T-cell (primary cell): Measurements from ENCODE around the gene LARP6. TPM values are rescaled to one million over a fixed set of nuclear protein-coding genes. Genes with fewer than 3 reads are reported as not detected.

Source experiments
- ATAC-seq, 4 experiments: fragments of 200-7000 bp in 3 of 4; fragments of 150-1000 bp in 1 of 4; cut with Tn5 transposase; replicated peaks in 1 of 4; 1 replicate in 3 of 4; 2 replicates in 1 of 4; pipeline ENCODE4 v1.10.0; 2021; ENCODE audit warnings: moderate library complexity in 3 of 4, mild to moderate bottlenecking in 2 of 4, moderate number of reproducible peaks in 1 of 4
- CTCF ChIA-PET, 2 donors: fragments of 300-600 bp; sonication (Branson Sonifier 250); formaldehyde crosslinking; loops; one replicate each; lab custom pipeline; 2022; ENCODE audit warnings: antibody characterized with exemption in 2 of 2; lab: Charles Lee
- POLR2A ChIA-PET, 2 donors: fragments of 300-600 bp; sonication (Branson Sonifier 250); formaldehyde crosslinking; loops; one replicate each; lab custom pipeline; 2022; ENCODE audit warnings: antibody characterized with exemption in 2 of 2; lab: Charles Lee
- DNase-seq, 35 experiments: peaks; one replicate each; pipeline versions ENCODE4 v3.0.0 to v3.0.0-alpha.2; 2013 to 2023
- H3K27ac ChIP-seq: one replicate; pipeline ENCODE4 v1.5.1; 2013; ENCODE audit warnings: low read length
- H3K27me3 ChIP-seq, 2 experiments: replicated peaks in 1 of 2; 1 replicate in 1 of 2; 2 replicates in 1 of 2; pipeline versions ENCODE4 v1.6.1 to v1.7.0; 2013; ENCODE audit warnings: low read length in 1 of 2, mixed read lengths in 1 of 2; ENCODE audit not compliant: control insufficient read depth in 2 of 2, insufficient read depth in 2 of 2; ENCODE audit errors: extremely low read depth in 1 of 2
- H3K36me3 ChIP-seq, 2 donors: 1 replicate in 1 of 2; 2 replicates in 1 of 2; pipeline versions ENCODE4 v1.6.1 to v1.7.0; 2013; ENCODE audit warnings: low read length in 1 of 2; ENCODE audit not compliant: control insufficient read depth in 2 of 2, insufficient read depth in 1 of 2; ENCODE audit errors: extremely low read depth in 1 of 2
- H3K4me1 ChIP-seq, 2 experiments: 1 replicate in 1 of 2; 2 replicates in 1 of 2; pipeline versions ENCODE4 v1.6.1 to v1.7.0; 2013; ENCODE audit warnings: low read length in 2 of 2, mixed read lengths in 1 of 2; ENCODE audit not compliant: insufficient read depth in 2 of 2, control insufficient read depth in 1 of 2; ENCODE audit errors: extremely low read depth in 1 of 2
- H3K4me3 ChIP-seq, 2 donors: 1 replicate in 1 of 2; 2 replicates in 1 of 2; pipeline versions ENCODE4 v1.5.1 to v1.7.0; 2013; ENCODE audit warnings: mild to moderate bottlenecking in 2 of 2, low read length in 1 of 2, moderate library complexity in 1 of 2; ENCODE audit not compliant: control insufficient read depth in 1 of 2; ENCODE audit errors: extremely low read depth in 1 of 2
- H3K9me3 ChIP-seq: 2 replicates; pipeline ENCODE4 v1.7.0; 2013
- H3K27ac Mint-ChIP-seq, 2 donors: one replicate each; pipeline ENCODE4 v1.8.0; 2020 to 2021; ENCODE audit warnings: mild to moderate bottlenecking in 2 of 2, mixed read lengths in 2 of 2
- H3K27me3 Mint-ChIP-seq, 2 donors: one replicate each; pipeline ENCODE4 v1.8.0; 2021 to 2022; ENCODE audit warnings: mixed read lengths in 2 of 2
- H3K36me3 Mint-ChIP-seq: one replicate; pipeline ENCODE4 v1.8.0; 2021; ENCODE audit warnings: mixed read lengths
- H3K4me1 Mint-ChIP-seq, 3 donors: one replicate each; pipeline ENCODE4 v1.8.0; 2020 to 2022; ENCODE audit warnings: mixed read lengths in 3 of 3, mild to moderate bottlenecking in 1 of 3
- H3K4me3 Mint-ChIP-seq, 3 donors: one replicate each; pipeline ENCODE4 v1.8.0; 2020 to 2022; ENCODE audit warnings: mild to moderate bottlenecking in 3 of 3, mixed read lengths in 3 of 3, moderate library complexity in 3 of 3
- H3K9me3 Mint-ChIP-seq, 3 donors: one replicate each; pipeline ENCODE4 v1.8.0; 2020 to 2022; ENCODE audit warnings: mixed read lengths in 3 of 3
- WGBS: methylation state at CpG from one replicate; pipeline ENCODE4 v1.1.5; 2013; ENCODE audit warnings: missing lambda C conversion rate; ENCODE audit not compliant: insufficient coverage; 5-methylcytosine and 5-hydroxymethylcytosine counted together
- total RNA-seq, 35 experiments: library from RNA in 6 of 35; stranded (reverse) in 6 of 35; fragments of 120-200 nt in 1 of 35; gene quantifications; one replicate each; pipeline versions ENCODE4 v1.2.1 to v1.2.4 and lab custom pipeline; 2013 to 2026

LARP6 gene
- total RNA-seq, 5 donors from 2014 or later (not counting 1 experiment from before 2014, with no cell fraction given), result 0.41 to 0.49 TPM; not detected in 3

DNA sequence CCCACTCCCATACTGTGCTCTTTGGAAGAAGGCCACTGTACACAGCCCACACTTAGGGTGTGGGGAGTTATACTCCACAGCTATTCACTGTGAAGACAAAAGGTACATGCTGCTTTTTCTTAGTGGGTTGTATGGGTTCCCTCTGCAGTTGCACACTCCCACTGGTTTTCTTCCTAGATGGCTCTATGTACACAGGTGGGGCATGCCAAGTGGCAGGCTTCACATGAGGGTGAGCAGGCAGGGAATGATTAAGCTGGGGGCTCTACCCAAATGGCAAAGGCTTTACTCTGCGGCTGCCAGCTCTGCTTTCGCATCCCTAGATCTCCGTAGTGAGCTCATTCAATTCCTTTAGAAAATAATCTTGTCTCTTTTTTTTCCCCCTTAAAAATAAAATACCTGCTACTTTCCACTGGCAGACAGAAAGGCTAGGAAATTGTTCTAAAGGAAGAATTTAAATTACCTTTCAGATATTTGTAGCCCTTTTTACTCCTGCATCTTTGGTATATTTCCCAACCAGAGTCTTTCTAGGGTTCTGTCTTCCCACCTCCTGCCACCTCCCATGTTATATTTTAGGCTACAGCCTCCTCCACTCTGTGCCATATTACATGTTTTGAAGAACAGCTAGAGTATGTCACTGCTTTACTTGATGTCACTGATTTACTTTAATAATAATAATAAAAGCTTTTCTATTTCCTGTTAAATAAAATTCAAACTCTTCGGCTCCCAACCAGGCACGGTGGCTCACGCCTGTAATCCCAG is 8.2 kb downstream of the LARP6 start:
- H3K36me3 ChIP-seq, result no peaks in the 10 kb centered on the region
- ChIA-PET CTCF (interaction anchor here in 1 of 2 donors (0.5 kb wide), 1 partner anchor 938 kb away, joined by 6 read pairs; no protein-coding TSS in a partner anchor), POLR2A (no interaction called here)
- 100% methylated on average over 1 of the region's 6 CpGs for WGBS
- no peaks in the 10 kb centered on the region for H3K9me3 ChIP-seq
- H3K36me3 Mint-ChIP-seq, result no peaks in the 10 kb centered on the region
- DNase-seq, result no peak
- H3K4me1 Mint-ChIP-seq, result no peaks in the 10 kb centered on the region
- ATAC-seq, result no peak
- H3K4me3 Mint-ChIP-seq, result no peak overlapping the region
- H3K4me3 ChIP-seq, result no peak overlapping the region
- no peaks in the 10 kb centered on the region for H3K4me1 ChIP-seq
- no peak overlapping the region for H3K27ac Mint-ChIP-seq
- H3K9me3 Mint-ChIP-seq, result no peaks in the 10 kb centered on the region
- H3K27ac ChIP-seq, result no peak overlapping the region
- peaks cover 36 to 38% of the 10 kb centered on the region in 2 donors for H3K27me3 Mint-ChIP-seq
- peaks cover 2 to 12% of the 10 kb centered on the region in 2 experiments for H3K27me3 ChIP-seq

DNA sequence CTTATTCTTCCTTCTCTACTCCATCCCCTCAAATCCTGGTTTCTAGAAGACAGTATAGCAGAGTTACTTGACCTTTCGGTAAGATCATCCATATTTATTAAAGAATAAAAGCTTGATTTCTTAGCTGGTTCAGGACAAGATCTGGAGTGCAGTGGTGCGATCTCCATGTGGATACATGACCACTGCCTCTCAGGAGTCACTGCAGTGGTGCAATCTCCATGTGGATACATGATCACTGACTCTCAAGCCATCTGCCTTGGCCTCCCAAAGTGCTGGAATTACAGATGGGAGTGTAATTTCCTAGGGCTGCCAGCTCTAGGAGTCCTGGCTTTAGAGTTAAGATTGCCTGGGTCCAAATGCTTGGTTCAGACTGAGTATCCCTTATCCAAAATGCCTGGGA is 16.5 kb downstream of the LARP6 start:
- no peaks in the 10 kb centered on the region for H3K36me3 ChIP-seq
- H3K27ac Mint-ChIP-seq, result no peak overlapping the region
- ChIA-PET CTCF (no interaction called here), POLR2A (no interaction called here)
- no peaks in the 10 kb centered on the region for H3K4me1 Mint-ChIP-seq
- H3K4me3 ChIP-seq, result no peak overlapping the region
- no peak overlapping the region for H3K27ac ChIP-seq
- H3K9me3 Mint-ChIP-seq, result no peaks in the 10 kb centered on the region
- no peak overlapping the region for H3K4me3 Mint-ChIP-seq
- H3K4me1 ChIP-seq, result no peaks in the 10 kb centered on the region
- peaks cover 4 to 10% of the 10 kb centered on the region in 2 donors for H3K27me3 Mint-ChIP-seq
- H3K9me3 ChIP-seq, result no peaks in the 10 kb centered on the region
- ATAC-seq (no peak), DNase-seq (no peak)
- H3K27me3 ChIP-seq, result peaks cover 0 to 4% of the 10 kb centered on the region in 2 experiments
- 83% methylated on average over 1 of the region's 2 CpGs for WGBS
- no peaks in the 10 kb centered on the region for H3K36me3 Mint-ChIP-seq

DNA sequence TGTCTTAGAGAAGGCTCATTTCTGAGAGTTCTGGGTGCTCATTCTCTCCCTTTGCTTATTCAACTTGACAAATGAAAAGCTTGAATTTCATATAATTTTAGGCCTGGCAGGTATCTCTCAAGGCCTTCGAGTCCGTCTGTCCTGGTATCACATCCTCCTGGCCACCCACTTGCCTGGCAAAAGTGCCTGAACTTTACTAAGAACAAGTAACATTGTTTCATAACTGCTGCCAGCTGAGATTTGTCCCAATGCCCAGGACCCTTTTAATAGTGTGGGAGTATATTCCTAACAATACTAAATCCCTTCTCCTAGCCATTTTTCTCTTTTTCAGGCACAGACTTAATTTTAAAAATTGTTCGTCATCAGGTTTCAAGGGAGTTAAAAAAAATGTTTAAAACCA is 18.1 kb downstream of the LARP6 start:
- no peaks in the 10 kb centered on the region for H3K36me3 ChIP-seq
- ChIA-PET CTCF (no interaction called here), POLR2A (no interaction called here)
- no peak overlapping the region for H3K4me3 ChIP-seq
- Mint-ChIP-seq H3K4me3 (no peak overlapping the region), H3K27me3 (peaks cover 2 to 5% of the 10 kb centered on the region in 2 donors), H3K36me3 (no peaks in the 10 kb centered on the region), H3K27ac (no peak overlapping the region), H3K9me3 (no peaks in the 10 kb centered on the region), H3K4me1 (no peaks in the 10 kb centered on the region)
- no CpG with 5 or more reads among the region's 3 CpGs for WGBS
- H3K4me1 ChIP-seq, result no peaks in the 10 kb centered on the region
- H3K9me3 ChIP-seq, result no peaks in the 10 kb centered on the region
- ATAC-seq (no peak), DNase-seq (no peak)
- H3K27me3 ChIP-seq, result peaks cover 0 to 9% of the 10 kb centered on the region in 2 experiments
- no peak overlapping the region for H3K27ac ChIP-seq

DNA sequence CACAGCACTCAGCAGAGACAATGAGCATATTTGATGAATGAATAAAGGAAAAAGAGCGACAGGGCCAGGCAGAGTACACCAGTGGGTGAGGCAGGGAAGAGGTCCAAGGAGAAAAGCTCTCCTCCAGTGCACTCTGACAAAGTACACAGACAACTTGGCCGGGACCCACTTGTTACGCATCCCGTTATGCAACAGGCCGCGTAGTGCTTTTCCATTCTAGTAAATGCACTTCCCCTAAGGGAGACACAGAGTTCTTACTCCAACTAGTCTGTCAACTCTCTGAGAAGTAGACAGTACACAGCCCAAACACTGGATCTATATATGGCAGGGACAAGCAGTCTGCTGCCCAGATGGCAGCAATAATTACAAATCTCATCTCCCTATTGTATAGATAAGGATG is 18.5 kb downstream of the LARP6 start:
- Mint-ChIP-seq H3K36me3 (no peaks in the 10 kb centered on the region), H3K27ac (no peak overlapping the region), H3K9me3 (no peaks in the 10 kb centered on the region), H3K4me1 (no peaks in the 10 kb centered on the region), H3K27me3 (peaks cover 0 to 8% of the 10 kb centered on the region in 2 donors), H3K4me3 (no peak overlapping the region)
- H3K9me3 ChIP-seq, result no peaks in the 10 kb centered on the region
- CTCF ChIA-PET, result no interaction called here
- WGBS, result 98% methylated on average over 5 of the region's 6 CpGs
- peaks cover 0 to 9% of the 10 kb centered on the region in 2 experiments for H3K27me3 ChIP-seq
- no peak for DNase-seq
- POLR2A ChIA-PET, result no interaction called here
- no peaks in the 10 kb centered on the region for H3K36me3 ChIP-seq
- no peaks in the 10 kb centered on the region for H3K4me1 ChIP-seq
- no peak for ATAC-seq
- H3K27ac ChIP-seq, result no peak overlapping the region
- H3K4me3 ChIP-seq, result no peak overlapping the region

DNA sequence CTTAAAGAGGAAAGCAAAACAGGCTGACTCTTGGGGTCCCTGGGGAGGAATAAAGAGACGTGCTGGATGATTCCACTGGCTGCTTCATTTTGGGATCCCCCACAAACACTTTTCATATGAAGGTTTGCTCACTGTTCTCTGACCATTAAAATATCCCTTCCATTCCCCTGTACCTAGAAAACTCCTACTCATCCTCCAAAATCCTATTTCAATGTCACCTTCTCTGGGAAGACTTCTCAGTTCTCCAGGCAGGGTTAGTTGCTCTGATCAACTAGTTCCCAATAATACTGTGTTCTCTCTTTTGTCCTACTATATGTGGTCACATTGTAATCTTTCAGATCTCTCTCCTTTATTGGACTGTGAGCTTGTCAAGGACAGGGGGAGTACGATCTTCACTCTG is 19.0 kb downstream of the LARP6 start:
- Mint-ChIP-seq H3K27ac (no peak overlapping the region), H3K36me3 (no peaks in the 10 kb centered on the region), H3K27me3 (peaks cover 0 to 8% of the 10 kb centered on the region in 2 donors), H3K9me3 (no peaks in the 10 kb centered on the region), H3K4me1 (no peaks in the 10 kb centered on the region), H3K4me3 (no peak overlapping the region)
- Histone ChIP-seq H3K36me3 (no peaks in the 10 kb centered on the region), H3K27ac (no peak overlapping the region), H3K9me3 (no peaks in the 10 kb centered on the region), H3K4me3 (no peak overlapping the region), H3K27me3 (peaks cover 0 to 9% of the 10 kb centered on the region in 2 experiments), H3K4me1 (no peaks in the 10 kb centered on the region)
- WGBS, result 75% methylated on average over 1 of the region's 2 CpGs
- POLR2A ChIA-PET, result no interaction called here
- CTCF ChIA-PET, result no interaction called here
- ATAC-seq (no peak), DNase-seq (no peak)

DNA sequence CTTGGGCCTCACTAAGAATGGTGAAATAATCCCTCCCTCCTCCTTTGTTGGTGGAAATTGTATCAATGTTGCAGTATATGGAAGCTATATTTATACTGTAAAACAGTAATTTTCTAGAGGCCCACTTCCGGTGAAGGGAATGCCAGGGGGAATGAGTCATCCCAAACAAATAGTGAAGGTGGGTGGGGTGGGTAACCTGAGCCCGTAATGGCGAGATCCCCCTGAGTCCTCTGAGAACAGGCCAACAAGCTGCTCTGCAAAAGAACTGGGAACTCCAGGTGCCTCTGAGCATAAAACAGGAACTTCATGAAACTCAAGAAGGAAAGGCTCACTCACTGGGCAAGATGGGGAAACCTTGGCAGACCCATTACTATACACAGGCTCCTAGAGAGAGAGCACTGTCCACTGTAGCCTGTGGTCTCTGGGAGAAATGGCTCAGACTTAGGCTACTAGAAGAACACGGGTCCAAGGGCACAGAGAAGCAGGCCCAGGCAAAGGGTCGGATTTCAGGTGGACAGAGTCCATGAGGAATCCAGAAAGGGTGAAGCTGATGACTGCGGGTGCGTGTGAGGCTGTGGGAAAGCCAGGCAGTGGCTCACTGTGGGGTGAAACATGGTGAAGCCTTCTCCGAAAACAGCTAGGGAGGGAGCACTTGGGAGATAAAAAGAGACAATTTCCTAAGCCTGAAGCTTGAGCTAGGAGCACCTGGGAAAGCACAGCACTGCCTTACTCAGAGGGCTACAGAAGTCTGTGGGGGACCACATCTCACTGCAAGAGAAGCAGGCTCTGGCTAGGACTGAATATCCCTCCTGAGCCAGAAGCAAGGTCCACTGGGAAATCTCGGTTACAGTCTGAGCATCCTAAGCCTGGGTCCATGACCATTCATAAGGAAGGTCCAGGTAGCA is 19.8 kb downstream of the LARP6 start:
- no peak for DNase-seq
- Histone ChIP-seq H3K27ac (no peak overlapping the region), H3K27me3 (peaks cover 0 to 9% of the 10 kb centered on the region in 2 experiments), H3K4me1 (no peaks in the 10 kb centered on the region), H3K4me3 (no peak overlapping the region), H3K9me3 (no peaks in the 10 kb centered on the region), H3K36me3 (no peaks in the 10 kb centered on the region)
- no peaks in the 10 kb centered on the region for H3K9me3 Mint-ChIP-seq
- ChIA-PET CTCF (no interaction called here), POLR2A (no interaction called here)
- no peaks in the 10 kb centered on the region for H3K4me1 Mint-ChIP-seq
- WGBS, result 51% methylated on average over 8 of the region's 9 CpGs
- H3K36me3 Mint-ChIP-seq, result no peaks in the 10 kb centered on the region
- no peak for ATAC-seq
- no peak overlapping the region for H3K4me3 Mint-ChIP-seq
- H3K27ac Mint-ChIP-seq, result no peak overlapping the region
- H3K27me3 Mint-ChIP-seq, result peaks cover 9 to 15% of the 10 kb centered on the region in 2 donors
